B cell (primary cell): ENCODE measurements around the gene AP3D1.

Experiments used
- EZH2 ChIP-seq: IDR thresholded peaks from 2 replicates; pipeline ENCODE4 v1.6.1; 2012; ENCODE audit warnings: borderline replicate concordance, low read depth, mild to moderate bottlenecking, moderate library complexity, low read length; ENCODE audit not compliant: insufficient read depth, poor library complexity, severe bottlenecking
- TF ChIP-seq, protein P1 (sequence below): fragments of 200-600 bp; IDR thresholded peaks from one replicate; pipeline ENCODE4 v1.8.0; 2022; ENCODE audit warnings: antibody characterized with exemption, mild to moderate bottlenecking

DNA sequence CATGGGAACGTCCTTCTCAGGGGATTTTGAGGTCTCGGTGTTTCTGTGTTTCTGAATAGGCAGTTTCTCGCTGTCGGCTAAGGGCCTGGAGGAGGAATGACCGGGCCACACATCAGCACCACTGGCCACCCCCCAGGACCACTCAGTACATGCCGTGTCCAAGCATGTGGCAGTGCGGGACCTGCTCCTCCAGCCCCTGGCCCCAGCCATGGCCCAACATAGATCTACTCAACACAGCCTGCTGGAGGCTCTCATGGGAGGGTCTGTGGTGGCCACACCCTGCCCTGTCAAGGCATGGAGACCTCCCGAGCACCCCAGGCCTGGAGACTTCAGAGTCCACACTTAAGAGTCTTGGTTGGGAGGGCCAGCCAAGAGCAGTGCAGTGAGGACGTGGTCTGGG is 37.1 kb downstream of the AP3D1 start:
- TF ChIP-seq, protein P1, sequence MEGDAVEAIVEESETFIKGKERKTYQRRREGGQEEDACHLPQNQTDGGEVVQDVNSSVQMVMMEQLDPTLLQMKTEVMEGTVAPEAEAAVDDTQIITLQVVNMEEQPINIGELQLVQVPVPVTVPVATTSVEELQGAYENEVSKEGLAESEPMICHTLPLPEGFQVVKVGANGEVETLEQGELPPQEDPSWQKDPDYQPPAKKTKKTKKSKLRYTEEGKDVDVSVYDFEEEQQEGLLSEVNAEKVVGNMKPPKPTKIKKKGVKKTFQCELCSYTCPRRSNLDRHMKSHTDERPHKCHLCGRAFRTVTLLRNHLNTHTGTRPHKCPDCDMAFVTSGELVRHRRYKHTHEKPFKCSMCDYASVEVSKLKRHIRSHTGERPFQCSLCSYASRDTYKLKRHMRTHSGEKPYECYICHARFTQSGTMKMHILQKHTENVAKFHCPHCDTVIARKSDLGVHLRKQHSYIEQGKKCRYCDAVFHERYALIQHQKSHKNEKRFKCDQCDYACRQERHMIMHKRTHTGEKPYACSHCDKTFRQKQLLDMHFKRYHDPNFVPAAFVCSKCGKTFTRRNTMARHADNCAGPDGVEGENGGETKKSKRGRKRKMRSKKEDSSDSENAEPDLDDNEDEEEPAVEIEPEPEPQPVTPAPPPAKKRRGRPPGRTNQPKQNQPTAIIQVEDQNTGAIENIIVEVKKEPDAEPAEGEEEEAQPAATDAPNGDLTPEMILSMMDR = no peak
- TF ChIP-seq EZH2 = no peak
